Measurements from ENCODE around the gene MTHFD2L.

- TF ChIP-seq, protein P1, sequence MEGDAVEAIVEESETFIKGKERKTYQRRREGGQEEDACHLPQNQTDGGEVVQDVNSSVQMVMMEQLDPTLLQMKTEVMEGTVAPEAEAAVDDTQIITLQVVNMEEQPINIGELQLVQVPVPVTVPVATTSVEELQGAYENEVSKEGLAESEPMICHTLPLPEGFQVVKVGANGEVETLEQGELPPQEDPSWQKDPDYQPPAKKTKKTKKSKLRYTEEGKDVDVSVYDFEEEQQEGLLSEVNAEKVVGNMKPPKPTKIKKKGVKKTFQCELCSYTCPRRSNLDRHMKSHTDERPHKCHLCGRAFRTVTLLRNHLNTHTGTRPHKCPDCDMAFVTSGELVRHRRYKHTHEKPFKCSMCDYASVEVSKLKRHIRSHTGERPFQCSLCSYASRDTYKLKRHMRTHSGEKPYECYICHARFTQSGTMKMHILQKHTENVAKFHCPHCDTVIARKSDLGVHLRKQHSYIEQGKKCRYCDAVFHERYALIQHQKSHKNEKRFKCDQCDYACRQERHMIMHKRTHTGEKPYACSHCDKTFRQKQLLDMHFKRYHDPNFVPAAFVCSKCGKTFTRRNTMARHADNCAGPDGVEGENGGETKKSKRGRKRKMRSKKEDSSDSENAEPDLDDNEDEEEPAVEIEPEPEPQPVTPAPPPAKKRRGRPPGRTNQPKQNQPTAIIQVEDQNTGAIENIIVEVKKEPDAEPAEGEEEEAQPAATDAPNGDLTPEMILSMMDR (IDR thresholded peaks at IDR 0.05; ENCODE audit: low read length), result no peak
- TF ChIP-seq EZH2 (optimal IDR thresholded peaks at IDR 0.05; ENCODE audit: low read depth, low read length), result no peak
These were observed 149.3 kb downstream of the MTHFD2L start for GRCh38 chr4:74307170-74307569.

Measured in MM.1S (cell line).